ENCODE measurements around the gene DNAI1. TPM values are rescaled to one million over a fixed set of nuclear protein-coding genes. Genes with fewer than 3 reads are reported as not detected.

The DNAI1 gene
- total and polyA plus RNA-seq, 2 of the 4 experiments (the other 2 are of a cell fraction): not detected

- peaks cover 72% of the 10 kb centered on the region for H3K27me3 ChIP-seq (ENCODE audit: control insufficient read depth, insufficient read depth, low read length)
- H2BK5ac ChIP-seq (ENCODE audit: low read depth, low read length, poor library complexity, severe bottlenecking): no peak overlapping the region
- DNase-seq: no peak
- no peak overlapping the region for H3K27ac ChIP-seq (ENCODE audit: insufficient read depth, low read length)
- H3K18ac ChIP-seq (ENCODE audit: low read depth, low read length): no peak overlapping the region
- H3K9me3 ChIP-seq (ENCODE audit: control insufficient read depth, insufficient read depth, low read length): peaks cover 3% of the 10 kb centered on the region; the same call in 1 of the 2 replicates
- H3K9me1 ChIP-seq (ENCODE audit: insufficient read depth, low read length): no peaks in the 10 kb centered on the region
- intact Hi-C loops (cut with micrococcal nuclease) (no loop called here), dilution Hi-C loops (cut with HindIII; ENCODE audit: low sequenced_read_pairs, unreplicated experiment) (no loop called here), in situ Hi-C loops (cut with MboI; ENCODE audit: low sequenced_read_pairs) (no loop called here)
- no peak overlapping the region for H4K8ac ChIP-seq (ENCODE audit: low read depth in 2 of 2, low read length in 2 of 2)
- no peak overlapping the region for H3K14ac ChIP-seq (replicated peaks; ENCODE audit: low read depth, low read length)
- no peak overlapping the region for H3K4me3 ChIP-seq (ENCODE audit: insufficient read depth, low read depth, low read length)
- H3K4me1 ChIP-seq (ENCODE audit: control insufficient read depth, insufficient read depth, low read length): no peaks in the 10 kb centered on the region
- ChIA-PET POLR2A (ENCODE audit: unreplicated experiment) (no interaction called here), CTCF (interaction anchor here (0.9 kb wide), 1 partner anchor 26 kb away, joined by 3 read pairs; no protein-coding TSS in a partner anchor)
- no peak overlapping the region for H4K5ac ChIP-seq (ENCODE audit: low read depth, low read length)
- no peak overlapping the region for H4K91ac ChIP-seq (ENCODE audit: insufficient read depth, low read depth, low read length)
- no peak for TF ChIP-seq ELK1 (IDR thresholded peaks at IDR 0.05; ENCODE audit: borderline replicate concordance, low read depth, low read length)
- no peak for TF ChIP-seq SMC3 (IDR thresholded peaks at IDR 0.05; ENCODE audit: low read depth, low read length)
- TF ChIP-seq USF2 (IDR thresholded peaks at IDR 0.05; ENCODE audit: low read depth, low read length): no peak
- H3K56ac ChIP-seq (ENCODE audit: extremely low read depth, insufficient read depth, low read length): no peak overlapping the region
- H3K79me1 ChIP-seq (ENCODE audit: low read depth in 1 of 2, low read length in 2 of 2): no peaks in the 10 kb centered on the region
- no peak for ATAC-seq (ENCODE audit: low read depth)
- H2AK5ac ChIP-seq (ENCODE audit: low read depth, low read length): no peak overlapping the region
- H3K4ac ChIP-seq (ENCODE audit: low read depth, low read length): no peak overlapping the region
- BruUV-seq (replicated peaks): no TSS peak
- H3K4me2 ChIP-seq (ENCODE audit: low read depth, low read length): no peak overlapping the region
- H3K9ac ChIP-seq (ENCODE audit: low read depth, low read length): no peak overlapping the region
- no peak overlapping the region for H2BK15ac ChIP-seq (ENCODE audit: low read depth, low read length)
- no peaks in the 10 kb centered on the region for H4K20me1 ChIP-seq (ENCODE audit: insufficient read depth, low read length)
- H2AK9ac ChIP-seq (replicated peaks; ENCODE audit: low read depth, low read length, poor library complexity): no peak overlapping the region
- no CpG with 5 or more reads among the region's 8 CpGs for WGBS, 2 experiments (ENCODE audit: extremely low coverage in 2 of 2, insufficient read length in 1 of 2)
- H2BK20ac ChIP-seq (ENCODE audit: low read depth, low read length): no peak overlapping the region
- no peak overlapping the region for H2BK120ac ChIP-seq (ENCODE audit: low read depth, low read length)
- no peaks in the 10 kb centered on the region for H3K36me3 ChIP-seq (ENCODE audit: control insufficient read depth, insufficient read depth, low read length)
- no peak overlapping the region for H2AFZ ChIP-seq (replicated peaks; ENCODE audit: low read length, poor library complexity)
- H3K23ac ChIP-seq (ENCODE audit: low read depth, low read length): no peak overlapping the region
These were observed 107.3 kb downstream of the DNAI1 start for GRCh38 chr9:34565856-34566255.

Measured in IMR-90 (cell line).